OCI-LY7 (cell line): ENCODE measurements around the gene CETN3. TPM values are rescaled to one million over a fixed set of nuclear protein-coding genes. Genes with fewer than 3 reads are reported as not detected.
"Not testable (repeated sequence)": the region's sequence is repeated elsewhere in the genome, so short reads cannot be mapped to it uniquely, and the experiment has no call there.

Source experiments
- BruUV-seq: library from RNA; stranded (reverse); fragments of 400-500 nt; replicated peaks from 2 replicates; lab custom pipeline; 2021; lab: Mats Ljungman, UMichigan
- CTCF ChIA-PET: fragments of 300-600 bp; sonication (Branson Sonifier 250); formaldehyde crosslinking; loops from one replicate; lab custom pipeline; 2022; ENCODE audit warnings: antibody characterized with exemption; ENCODE audit not compliant: unreplicated experiment; lab: Charles Lee
- POLR2A ChIA-PET: fragments of 300-600 bp; sonication (Branson Sonifier 250); formaldehyde crosslinking; loops from one replicate; lab custom pipeline; 2022; ENCODE audit warnings: antibody characterized with exemption; lab: Charles Lee
- DNase-seq: peaks from one replicate; pipeline ENCODE4 v3.0.0-alpha.2; 2015; ENCODE audit warnings: low spot score
- H2AFZ ChIP-seq: fragments of 200-600 bp; sonication (generic), shearing (Covaris generic); 2 replicates; pipeline ENCODE4 v1.6.1; 2014; ENCODE audit warnings: mild to moderate bottlenecking, antibody characterized with exemption, low read length, moderate library complexity
- H3K27ac ChIP-seq: fragments of 200-600 bp; sonication (generic); 2 replicates; pipeline ENCODE4 v1.5.1; 2014; ENCODE audit warnings: mixed run types, low read depth, mild to moderate bottlenecking, moderate library complexity, low read length, inconsistent platforms; ENCODE audit not compliant: poor library complexity, severe bottlenecking
- H3K36me3 ChIP-seq: fragments of 200-600 bp; sonication (generic); 2 replicates; pipeline ENCODE4 v1.6.1; 2014; ENCODE audit warnings: mild to moderate bottlenecking, antibody characterized with exemption, low read length, moderate library complexity, mixed read lengths; ENCODE audit not compliant: insufficient read depth
- H3K4me1 ChIP-seq: fragments of 200-600 bp; sonication (generic); 2 replicates; pipeline ENCODE4 v1.5.1; 2014; ENCODE audit warnings: mild to moderate bottlenecking, low read length; ENCODE audit not compliant: insufficient read depth, poor library complexity, severe bottlenecking
- H3K4me2 ChIP-seq: fragments of 200-600 bp; sonication (generic); 2 replicates; pipeline ENCODE4 v1.6.1; 2014; ENCODE audit warnings: mild to moderate bottlenecking, low read length
- H3K4me3 ChIP-seq: fragments of 200-600 bp; sonication (generic); 2 replicates; pipeline ENCODE4 v1.5.1; 2014; ENCODE audit warnings: mild to moderate bottlenecking, low read depth, low read length; ENCODE audit not compliant: poor library complexity, severe bottlenecking
- H3K79me2 ChIP-seq: fragments of 200-600 bp; sonication (generic); 2 replicates; pipeline ENCODE4 v1.6.1; 2016; ENCODE audit warnings: low read depth, mild to moderate bottlenecking, low read length, moderate library complexity, mixed read lengths; ENCODE audit not compliant: insufficient read depth
- H3K9me2 ChIP-seq: fragments of 200-600 bp; sonication (generic); 2 replicates; pipeline ENCODE4 v1.6.1; 2016; ENCODE audit warnings: mild to moderate bottlenecking, low read length, mixed read lengths; ENCODE audit not compliant: insufficient read depth
- H3K9me3 ChIP-seq: fragments of 200-600 bp; sonication (generic); 2 replicates; pipeline ENCODE4 v1.6.1; 2014; ENCODE audit warnings: mild to moderate bottlenecking, mixed run types, low read length, mixed read lengths
- H4K20me1 ChIP-seq: fragments of 200-600 bp; sonication (generic); 2 replicates; pipeline ENCODE4 v1.6.1; 2014; ENCODE audit warnings: mild to moderate bottlenecking, antibody characterized with exemption, low read length, moderate library complexity, mixed read lengths; ENCODE audit not compliant: insufficient read depth
- EZH2phosphoT487 ChIP-seq: fragments of 200-600 bp; sonication (generic); IDR thresholded peaks from 2 replicates; pipeline ENCODE4 v1.6.1; 2018; ENCODE audit warnings: low read depth, borderline replicate concordance, mild to moderate bottlenecking, mixed run types, antibody characterized with exemption, low read length, moderate library complexity, mixed read lengths
- intact Hi-C: fragments of 100-400 bp; cut with micrococcal nuclease; formaldehyde crosslinking; loops from one replicate; pipeline ENCODE4 v1.10.0; 2022; ENCODE audit not compliant: unreplicated experiment
- total RNA-seq, 2 experiments: library from RNA; depleted of rRNA in 1 of 2; stranded (reverse); fragments of >200 nt in 1 of 2; shearing (Covaris generic) in 1 of 2; gene quantifications; 2 replicates each; pipeline ENCODE4 v1.2.3, GENCODE V29; 2014 to 2022
- TF ChIP-seq, protein P1 (sequence below): fragments of 200-600 bp; sonication (generic); conservative IDR thresholded peaks from 2 replicates; pipeline ENCODE4 v1.5.1; 2014; ENCODE audit warnings: mild to moderate bottlenecking, antibody characterized with exemption, low read length, moderate library complexity, mixed read lengths

Gene CETN3
- total RNA-seq, 2 experiments from 2014 or later, result 34.6 to 53.2 TPM

GRCh38 chr5:90347462-90347861 lies 62.1 kb downstream of the CETN3 start:
- no peak overlapping the region for H3K27ac ChIP-seq
- H3K79me2 ChIP-seq, result no peaks in the 10 kb centered on the region
- POLR2A ChIA-PET, result interaction anchor here (0.7 kb wide), 1 partner anchor 229 kb away, joined by 3 read pairs; no protein-coding TSS in a partner anchor
- H3K36me3 ChIP-seq, result no peaks in the 10 kb centered on the region
- H4K20me1 ChIP-seq, result no peaks in the 10 kb centered on the region
- TF ChIP-seq, protein P1, sequence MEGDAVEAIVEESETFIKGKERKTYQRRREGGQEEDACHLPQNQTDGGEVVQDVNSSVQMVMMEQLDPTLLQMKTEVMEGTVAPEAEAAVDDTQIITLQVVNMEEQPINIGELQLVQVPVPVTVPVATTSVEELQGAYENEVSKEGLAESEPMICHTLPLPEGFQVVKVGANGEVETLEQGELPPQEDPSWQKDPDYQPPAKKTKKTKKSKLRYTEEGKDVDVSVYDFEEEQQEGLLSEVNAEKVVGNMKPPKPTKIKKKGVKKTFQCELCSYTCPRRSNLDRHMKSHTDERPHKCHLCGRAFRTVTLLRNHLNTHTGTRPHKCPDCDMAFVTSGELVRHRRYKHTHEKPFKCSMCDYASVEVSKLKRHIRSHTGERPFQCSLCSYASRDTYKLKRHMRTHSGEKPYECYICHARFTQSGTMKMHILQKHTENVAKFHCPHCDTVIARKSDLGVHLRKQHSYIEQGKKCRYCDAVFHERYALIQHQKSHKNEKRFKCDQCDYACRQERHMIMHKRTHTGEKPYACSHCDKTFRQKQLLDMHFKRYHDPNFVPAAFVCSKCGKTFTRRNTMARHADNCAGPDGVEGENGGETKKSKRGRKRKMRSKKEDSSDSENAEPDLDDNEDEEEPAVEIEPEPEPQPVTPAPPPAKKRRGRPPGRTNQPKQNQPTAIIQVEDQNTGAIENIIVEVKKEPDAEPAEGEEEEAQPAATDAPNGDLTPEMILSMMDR, result no peak
- no peak overlapping the region for H3K4me2 ChIP-seq
- no peaks in the 10 kb centered on the region for H3K9me2 ChIP-seq
- no peak overlapping the region for H3K4me3 ChIP-seq
- H3K4me1 ChIP-seq, result no peaks in the 10 kb centered on the region
- no TSS peak for BruUV-seq
- no peak for DNase-seq
- H3K9me3 ChIP-seq, result no peaks in the 10 kb centered on the region
- no peak overlapping the region for H2AFZ ChIP-seq
- CTCF ChIA-PET, result no interaction called here
- intact Hi-C loops, result no loop called here

DNA sequence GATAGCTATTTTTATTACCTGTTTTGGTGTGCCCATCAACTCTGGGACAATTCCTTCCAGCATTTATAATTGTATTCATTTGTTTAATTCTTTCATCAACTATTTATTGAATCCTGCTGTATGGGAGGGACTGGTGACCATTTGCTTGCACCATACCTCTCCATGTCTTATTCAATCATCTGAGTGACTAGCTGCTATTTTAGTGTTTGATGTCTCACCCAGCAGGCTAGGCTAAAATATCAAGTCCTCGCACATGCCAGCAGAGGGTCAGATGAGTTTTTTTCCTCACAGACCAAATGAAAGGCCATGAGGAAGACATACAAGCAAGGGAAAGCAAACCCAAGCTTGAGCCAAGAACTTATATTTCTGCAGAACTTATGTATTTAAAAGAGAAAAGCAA lies 63.9 kb downstream of the CETN3 start:
- no peaks in the 10 kb centered on the region for H3K4me1 ChIP-seq
- no peaks in the 10 kb centered on the region for H3K79me2 ChIP-seq
- no peak for DNase-seq
- intact Hi-C loops, result no loop called here
- no peak overlapping the region for H3K4me3 ChIP-seq
- ChIA-PET POLR2A (interaction anchor here (1.0 kb wide), 1 partner anchor 11 kb away, joined by 4 read pairs; no protein-coding TSS in a partner anchor), CTCF (no interaction called here)
- no peak overlapping the region for H3K4me2 ChIP-seq
- no peaks in the 10 kb centered on the region for H3K9me3 ChIP-seq
- H3K36me3 ChIP-seq, result no peaks in the 10 kb centered on the region
- no peaks in the 10 kb centered on the region for H3K9me2 ChIP-seq
- H3K27ac ChIP-seq, result no peak overlapping the region
- no peaks in the 10 kb centered on the region for H4K20me1 ChIP-seq
- BruUV-seq, result no TSS peak
- H2AFZ ChIP-seq, result no peak overlapping the region
- TF ChIP-seq, protein P1, result no peak
- no peak for TF ChIP-seq EZH2phosphoT487

DNA sequence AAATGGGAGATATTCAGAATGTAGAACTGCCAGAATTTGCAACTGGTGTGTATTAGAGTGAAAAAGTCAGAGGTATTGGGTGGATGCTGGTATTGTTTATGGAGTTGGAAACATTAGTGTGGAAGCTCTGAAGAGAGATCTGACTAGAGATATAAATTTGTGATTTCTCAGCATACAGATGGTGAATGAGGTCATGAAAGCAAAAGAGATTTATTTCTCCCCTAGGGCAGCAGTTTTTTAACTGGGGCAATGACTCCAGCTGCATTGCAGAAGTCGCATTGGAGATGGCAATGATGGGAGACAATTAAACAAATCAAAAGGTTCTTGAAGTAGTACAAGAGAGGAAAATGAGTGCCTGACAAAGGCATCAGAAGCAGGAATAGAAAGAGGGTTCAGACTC lies 64.9 kb downstream of the CETN3 start:
- Histone ChIP-seq H3K4me1 (no peaks in the 10 kb centered on the region), H3K4me3 (no peak overlapping the region), H3K4me2 (no peak overlapping the region), H3K9me3 (no peaks in the 10 kb centered on the region), H3K9me2 (no peaks in the 10 kb centered on the region), H3K27ac (no peak overlapping the region), H4K20me1 (no peaks in the 10 kb centered on the region), H2AFZ (no peak overlapping the region), H3K79me2 (no peaks in the 10 kb centered on the region), H3K36me3 (no peaks in the 10 kb centered on the region)
- no peak for TF ChIP-seq EZH2phosphoT487
- TF ChIP-seq, protein P1, result no peak
- ChIA-PET CTCF (no interaction called here), POLR2A (interaction anchor here (0.6 to 1.0 kb wide), 2 partner anchors 12 to 307 kb away, joined by 4 read pairs; no protein-coding TSS in a partner anchor)
- no TSS peak for BruUV-seq
- DNase-seq, result no peak
- intact Hi-C loops, result no loop called here

DNA sequence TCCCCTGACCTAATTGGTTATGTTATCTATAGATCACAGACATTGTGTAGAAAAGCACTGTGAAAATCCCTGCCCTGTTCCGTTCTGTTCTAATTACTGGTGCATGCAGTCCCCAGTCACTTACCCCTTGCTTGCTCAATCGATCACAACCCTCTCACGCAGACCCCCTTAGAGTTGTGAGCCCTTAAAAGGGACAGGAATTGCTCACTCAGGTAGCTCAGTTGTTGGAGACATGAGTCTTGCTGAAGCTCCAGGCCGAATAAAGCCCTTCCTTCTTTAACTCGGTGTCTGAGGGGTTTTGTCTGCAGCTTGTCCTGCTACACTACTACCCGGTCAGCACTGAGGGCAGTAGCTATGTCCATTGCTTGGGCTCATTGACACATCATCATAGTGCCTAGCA lies 65.8 kb downstream of the CETN3 start:
- DNase-seq, POLR2A ChIA-PET, H3K4me1 ChIP-seq, BruUV-seq, H3K9me3 ChIP-seq, H3K36me3 ChIP-seq, H3K4me3 ChIP-seq, H3K27ac ChIP-seq, H3K79me2 ChIP-seq, H3K4me2 ChIP-seq, H2AFZ ChIP-seq, CTCF ChIA-PET, intact Hi-C loops, H3K9me2 ChIP-seq, H4K20me1 ChIP-seq: not testable (repeated sequence)
